Right renal pelvis (tissue), 4 donors: Measurements from ENCODE around the gene CR2. TPM values are rescaled to one million over a fixed set of nuclear protein-coding genes. Genes with fewer than 3 reads are reported as not detected.
"Not testable (repeated sequence)": the region's sequence is repeated elsewhere in the genome, so short reads cannot be mapped to it uniquely, and the experiment has no call there.

Source experiments
- DNase-seq, 4 donors: peaks; one replicate each; pipeline ENCODE4 v3.0.0-alpha.2; 2013; ENCODE audit warnings: low read depth in 4 of 4, low spot score in 3 of 4, missing footprints in 1 of 4
- polyA plus RNA-seq, 4 donors: library from polyadenylated mRNA; unstranded; fragments of 120-200 nt; gene quantifications; one replicate each; pipeline ENCODE4 v1.2.1, GENCODE V29; 2013; ENCODE audit not compliant: insufficient read length in 4 of 4

Gene CR2
- polyA plus RNA-seq, 4 donors, result 0.90 to 2.5 (median 1.4) TPM

DNA sequence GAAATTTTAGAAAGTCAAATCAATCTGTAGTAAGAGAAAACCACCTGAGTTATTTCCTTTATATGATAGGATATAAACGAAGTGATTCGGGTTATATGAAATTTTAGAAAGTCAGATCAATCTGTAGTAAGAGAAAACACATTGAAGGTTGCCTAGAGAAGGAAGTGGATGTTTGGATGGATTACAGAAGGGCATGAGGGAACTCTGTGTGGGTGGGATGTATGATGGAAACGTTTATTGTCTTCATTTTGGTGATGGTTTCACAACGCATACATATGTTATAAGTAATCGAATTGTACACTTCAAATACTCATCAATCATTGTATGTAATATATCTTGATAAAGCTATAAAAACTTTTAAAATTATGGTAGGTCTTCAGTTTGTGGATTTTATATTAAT is 46.9 kb downstream of the CR2 start:
- DNase-seq, result no peak

- DNase-seq, result no peak
Observed at GRCh38 chr1:207502726-207503125, 48.6 kb downstream of the CR2 start.

- DNase-seq, result no peak
Observed at GRCh38 chr1:207503950-207504349, 49.8 kb downstream of the CR2 start.

GRCh38 chr1:207504438-207504837 is 50.3 kb downstream of the CR2 start:
- DNase-seq, result no peak

DNA sequence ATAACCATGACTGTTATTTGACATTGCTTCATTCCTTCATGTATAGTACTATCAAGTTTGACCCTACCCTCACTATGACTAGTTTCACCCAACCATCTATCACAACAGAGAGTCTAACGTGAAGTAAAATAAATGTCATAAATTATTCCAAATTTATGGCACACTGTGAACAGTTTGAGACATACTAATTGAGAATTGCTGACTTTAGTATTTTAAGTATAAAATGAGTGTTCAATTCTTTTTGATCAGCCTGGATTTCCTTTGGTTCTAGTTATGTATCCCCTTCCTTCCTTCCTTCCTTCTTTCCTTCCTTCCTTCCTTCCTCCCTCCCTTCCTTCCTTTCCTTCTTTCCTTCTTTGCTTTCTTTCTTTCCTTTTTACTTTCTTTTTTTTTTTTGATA is 56.3 kb downstream of the CR2 start:
- no peak for DNase-seq

DNA sequence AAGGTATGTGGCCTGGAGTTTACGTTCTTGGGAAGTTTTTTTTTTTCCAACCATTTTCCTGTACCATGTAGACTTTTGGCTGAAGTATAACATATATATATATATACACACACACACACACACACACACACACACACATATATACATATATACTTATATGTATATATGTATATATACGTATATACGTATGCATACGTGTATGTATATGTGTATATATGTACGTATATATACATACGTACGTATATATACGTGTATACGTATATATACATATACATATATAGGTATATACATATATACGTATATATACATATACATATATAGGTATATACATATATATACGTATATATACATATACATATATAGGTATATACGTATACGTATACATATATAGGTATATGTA is 60.8 kb downstream of the CR2 start:
- no peak for DNase-seq

DNA sequence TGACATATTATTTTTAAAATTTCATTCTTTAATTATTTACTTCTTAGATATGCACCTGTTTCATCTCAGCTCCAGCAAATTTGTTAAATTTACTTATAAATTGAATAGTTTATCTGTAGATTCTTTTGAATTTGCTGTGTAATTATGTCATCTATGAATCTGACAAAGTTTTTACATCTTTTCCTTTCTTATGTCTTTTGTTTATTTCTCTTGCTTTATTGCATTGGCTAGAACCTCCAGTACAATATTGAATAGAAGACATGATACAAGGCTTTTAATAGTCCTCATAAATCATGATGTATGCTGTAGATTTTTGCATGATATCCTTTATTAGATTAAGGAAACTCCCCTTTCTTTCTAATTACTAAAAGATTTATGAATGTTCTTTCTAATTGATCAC is 62.6 kb downstream of the CR2 start:
- DNase-seq, result no peak

GRCh38 chr1:207518608-207519236 is 64.6 kb downstream of the CR2 start:
- no peak for DNase-seq

GRCh38 chr1:207519505-207520399 is 65.6 kb downstream of the CR2 start:
- DNase-seq, result no peak

- DNase-seq, result not testable (repeated sequence)
Observed at GRCh38 chr1:207520400-207521345, 66.5 kb downstream of the CR2 start.

GRCh38 chr1:207525239-207525638 is 71.1 kb downstream of the CR2 start:
- not testable (repeated sequence) for DNase-seq

GRCh38 chr1:207528401-207528800 is 74.3 kb downstream of the CR2 start:
- not testable (repeated sequence) for DNase-seq

DNA sequence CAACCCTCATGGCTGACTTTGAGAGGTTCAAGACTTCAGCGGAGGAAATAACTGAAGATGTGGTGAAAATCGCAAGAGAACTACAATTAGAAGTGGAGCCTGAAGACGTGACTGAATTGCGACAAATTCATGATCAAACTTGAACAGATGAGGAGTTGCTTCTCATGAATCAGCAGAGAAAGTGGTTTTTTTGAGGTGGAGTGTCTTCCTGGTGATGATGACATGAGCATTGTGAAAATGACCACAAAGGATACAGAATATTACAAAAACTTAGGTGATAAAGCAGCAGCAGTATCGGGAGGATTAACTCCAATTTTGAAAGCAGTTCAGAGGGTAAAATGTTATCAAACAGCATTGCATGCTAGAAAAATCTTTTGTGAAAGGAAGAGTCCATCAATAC is 82.1 kb downstream of the CR2 start:
- not testable (repeated sequence) for DNase-seq

Other genes with a start within 250 kb of the CR2 start
- gene CD55, start 132.7 kb upstream of the CR2 start, polyA plus RNA-seq, result 10 to 100 TPM; 58.0 to 73.1 (median 67.1) TPM
- gene CR1, start 41.8 kb downstream of the CR2 start, polyA plus RNA-seq, result 10 to 100 TPM; 18.1 to 25.3 (median 20.5) TPM
- gene CR1L, start 190.8 kb downstream of the CR2 start, polyA plus RNA-seq, result 1 to 10 TPM in 1 of 4 donors, under 1 TPM in 2, not detected in 1; 0.86 to 1.1 (median 0.96) TPM